Midbrain (tissue), 1 donor: ENCODE measurements around the gene GLIPR1L1.
A peak's percentile ranks its signal among the peaks of the same experiment; 100 is the strongest.
"Not testable (repeated sequence)": the region's sequence is repeated elsewhere in the genome, so short reads cannot be mapped to it uniquely, and the experiment has no call there.

Source experiments
- DNase-seq: peaks from one replicate; lab custom pipeline; 2025; lab: John Stamatoyannopoulos, UW

The GLIPR1L1 gene

GRCh38 chr12:75334384-75335030 lies at the start of gene GLIPR1L1:
GLIPR1L1 (plus strand) TSS chr12:75334670; CDS start chr12:75334729, 59 bp downstream.
- DNase-seq: peak; percentile 93

GRCh38 chr12:75288860-75289259 lies 45.6 kb upstream of the GLIPR1L1 start:
- no peak for DNase-seq

- no peak for DNase-seq
Measured at GRCh38 chr12:75289753-75290152, 44.7 kb upstream of the GLIPR1L1 start.

- no peak for DNase-seq
Measured at GRCh38 chr12:75291014-75291413, 43.5 kb upstream of the GLIPR1L1 start.

- no peak for DNase-seq
Measured at GRCh38 chr12:75294336-75294735, 40.1 kb upstream of the GLIPR1L1 start.

- no peak for DNase-seq
Measured at GRCh38 chr12:75294797-75295196, 39.7 kb upstream of the GLIPR1L1 start.

GRCh38 chr12:75302225-75302624 lies 32.2 kb upstream of the GLIPR1L1 start:
- no peak for DNase-seq

GRCh38 chr12:75302781-75303180 lies 31.7 kb upstream of the GLIPR1L1 start:
- DNase-seq: no peak

- no peak for DNase-seq
Measured at GRCh38 chr12:75305412-75306332, 28.8 kb upstream of the GLIPR1L1 start.

GRCh38 chr12:75308279-75308678 lies 26.2 kb upstream of the GLIPR1L1 start:
- DNase-seq: no peak

GRCh38 chr12:75311369-75311768 lies 23.1 kb upstream of the GLIPR1L1 start:
- no peak for DNase-seq

GRCh38 chr12:75315518-75315917 lies 19.0 kb upstream of the GLIPR1L1 start:
- DNase-seq: no peak

- no peak for DNase-seq
Measured at GRCh38 chr12:75317784-75318183, 16.7 kb upstream of the GLIPR1L1 start.

GRCh38 chr12:75322464-75322863 lies 12.0 kb upstream of the GLIPR1L1 start:
- DNase-seq: no peak

- DNase-seq: no peak
Measured at GRCh38 chr12:75323663-75324062, 10.8 kb upstream of the GLIPR1L1 start.

- DNase-seq: no peak
Measured at GRCh38 chr12:75327642-75328041, 6.8 kb upstream of the GLIPR1L1 start.

GRCh38 chr12:75329918-75330826 lies 4.3 kb upstream of the GLIPR1L1 start, which contains the start of gene CAPS2:
CAPS2 (minus strand) TSS chr12:75330324; CDS start chr12:75326498, 3,826 bp downstream.
- DNase-seq: peak; percentile 83

GRCh38 chr12:75337905-75338304 lies 3.4 kb downstream of the GLIPR1L1 start:
- DNase-seq: no peak

GRCh38 chr12:75341873-75342272 lies 7.4 kb downstream of the GLIPR1L1 start:
- no peak for DNase-seq

GRCh38 chr12:75345531-75345930 lies 11.1 kb downstream of the GLIPR1L1 start:
- DNase-seq: no peak

GRCh38 chr12:75346215-75346614 lies 11.7 kb downstream of the GLIPR1L1 start:
- DNase-seq: not testable (repeated sequence)

- DNase-seq: no peak
Measured at GRCh38 chr12:75349946-75350345, 15.5 kb downstream of the GLIPR1L1 start.
